ENCODE data around the gene MAPK6.

MAPK6 gene

DNA sequence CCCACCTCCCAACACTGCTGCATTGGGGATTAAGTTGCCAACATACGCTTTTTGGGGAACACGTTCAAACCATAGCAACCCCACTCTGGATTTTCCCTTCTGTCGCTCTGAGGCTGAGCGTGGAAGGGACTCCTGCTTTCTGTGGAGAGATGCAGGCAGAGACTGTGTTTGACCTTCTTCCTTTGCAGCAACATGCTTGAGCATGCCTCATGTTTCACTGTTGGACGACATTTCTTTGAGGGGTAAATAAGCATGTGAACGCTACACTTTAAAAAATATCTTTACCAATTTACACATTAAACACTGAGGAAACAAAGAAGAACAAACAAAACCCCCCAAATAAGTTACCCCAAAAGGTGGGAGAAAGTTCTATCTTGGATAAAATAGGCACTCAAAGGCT is 14.2 kb upstream of the MAPK6 start:
- H3K4me3 ChIP-seq (ENCODE audit: low read length) = no peak overlapping the region
- TF ChIP-seq ZNF274 (IDR thresholded peaks at IDR 0.05; ENCODE audit: low read depth, low read length) = no peak

DNA sequence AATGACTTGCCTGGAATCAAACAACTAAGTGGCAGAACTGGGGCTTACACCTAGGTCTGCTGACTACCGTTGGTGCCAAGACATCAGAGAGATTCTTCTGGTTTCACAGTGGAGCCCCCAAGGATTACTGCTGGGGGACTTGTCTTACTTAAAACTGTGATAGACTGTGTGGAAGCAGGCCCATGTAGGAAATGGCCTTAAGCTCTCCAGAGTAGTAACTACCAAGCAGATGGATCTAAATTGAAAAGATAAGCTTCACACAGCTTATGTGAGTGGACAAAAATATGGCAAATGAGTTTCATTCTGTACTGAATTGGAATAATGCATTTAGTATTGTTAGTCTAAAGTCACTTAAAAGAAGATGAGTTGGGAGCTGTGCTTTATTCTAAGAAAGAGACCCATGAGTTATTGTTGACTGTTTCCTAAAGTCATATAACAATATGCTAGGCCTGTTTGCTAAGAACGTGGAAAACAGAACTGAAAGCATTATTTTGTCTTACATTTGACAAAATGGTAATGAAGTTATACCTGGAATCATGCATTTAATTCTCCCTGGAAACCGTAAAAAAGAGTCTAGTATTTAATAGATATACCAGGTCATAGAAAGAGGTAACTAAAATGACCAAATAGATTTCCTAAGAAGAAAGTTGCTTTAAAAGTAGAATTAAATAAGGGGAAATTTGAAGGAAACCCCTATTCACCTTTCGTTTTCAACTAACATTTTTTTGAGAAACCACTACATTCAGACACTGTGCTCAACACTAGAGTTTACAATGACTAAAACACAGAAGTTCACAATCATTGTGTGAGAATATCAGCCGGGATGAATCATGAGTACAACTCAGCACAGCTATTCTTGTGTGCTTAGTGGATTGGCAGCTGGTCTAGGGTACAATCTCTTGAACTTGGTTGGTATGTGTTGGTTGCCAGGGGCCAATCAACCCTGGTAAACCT is 13.0 kb upstream of the MAPK6 start:
- TF ChIP-seq ZNF274 (IDR thresholded peaks at IDR 0.05; ENCODE audit: low read depth, low read length) = no peak
- peak overlapping the region; percentile 28; the same call in 1 of the 2 replicates for H3K4me3 ChIP-seq (ENCODE audit: low read length)

DNA sequence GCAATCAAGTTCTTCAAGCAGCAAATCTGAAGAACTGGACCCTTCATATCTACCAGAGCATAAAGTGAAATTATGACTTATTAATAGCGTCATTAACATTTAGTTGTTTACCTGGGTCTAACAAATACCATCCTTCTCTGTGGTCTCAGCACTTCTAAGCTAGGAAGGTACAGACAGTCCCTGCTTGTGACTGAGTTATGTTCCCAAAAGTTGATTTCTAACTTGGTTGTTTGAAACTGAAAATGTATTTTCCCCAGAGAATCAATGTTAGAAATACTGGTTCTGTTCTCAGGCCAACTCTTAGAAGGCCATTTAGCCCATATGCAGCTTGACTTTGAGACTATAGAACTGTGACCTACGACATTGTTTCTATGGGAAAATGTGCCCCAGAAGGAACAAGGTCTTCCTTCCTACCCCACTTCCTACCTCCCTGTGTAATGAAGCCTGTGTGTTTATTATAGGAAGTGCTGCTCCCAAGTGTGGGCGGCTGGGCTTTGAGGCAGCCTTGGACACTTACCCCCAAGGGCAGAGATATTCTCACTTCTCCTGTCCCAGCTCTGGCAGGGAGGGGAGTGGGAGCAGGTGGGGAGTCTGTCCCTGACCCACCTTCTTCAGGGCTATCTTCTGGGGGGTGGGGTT is 12.2 kb upstream of the MAPK6 start:
- no peak for TF ChIP-seq ZNF274 (IDR thresholded peaks at IDR 0.05; ENCODE audit: low read depth, low read length)
- H3K4me3 ChIP-seq (ENCODE audit: low read length) = peak overlapping the region; percentile 29; the same call in 1 of the 2 replicates

DNA sequence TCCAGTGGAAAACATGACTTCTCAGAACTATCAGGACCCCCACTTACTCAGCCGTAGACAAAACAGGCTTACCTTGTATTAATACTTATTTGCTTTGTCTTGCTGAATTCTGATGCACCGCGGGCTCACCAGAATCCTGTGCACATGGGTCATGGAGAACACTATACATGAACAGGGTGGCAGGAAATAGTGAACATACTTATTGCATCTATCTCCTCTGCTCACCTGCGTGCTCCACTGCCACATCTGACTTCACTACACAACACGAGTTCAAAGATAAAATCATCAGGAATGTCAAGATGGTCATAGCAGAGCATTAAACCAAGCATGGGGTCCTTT is 10.7 kb upstream of the MAPK6 start:
- no peak for TF ChIP-seq ZNF274 (IDR thresholded peaks at IDR 0.05; ENCODE audit: low read depth, low read length)
- no peak overlapping the region; the same call in 1 of the 2 replicates for H3K4me3 ChIP-seq (ENCODE audit: low read length)

- peak overlapping the region; percentile 32; the same call in 1 of the 2 replicates for H3K4me3 ChIP-seq (ENCODE audit: low read length)
- TF ChIP-seq ZNF274 (IDR thresholded peaks at IDR 0.05; ENCODE audit: low read depth, low read length) = no peak
These were observed 10.2 kb upstream of the MAPK6 start for GRCh38 chr15:52008698-52009434.

GRCh38 chr15:52010633-52011595 is 8.1 kb upstream of the MAPK6 start:
- TF ChIP-seq ZNF274 (IDR thresholded peaks at IDR 0.05; ENCODE audit: low read depth, low read length) = no peak
- no peak overlapping the region for H3K4me3 ChIP-seq (ENCODE audit: low read length)

DNA sequence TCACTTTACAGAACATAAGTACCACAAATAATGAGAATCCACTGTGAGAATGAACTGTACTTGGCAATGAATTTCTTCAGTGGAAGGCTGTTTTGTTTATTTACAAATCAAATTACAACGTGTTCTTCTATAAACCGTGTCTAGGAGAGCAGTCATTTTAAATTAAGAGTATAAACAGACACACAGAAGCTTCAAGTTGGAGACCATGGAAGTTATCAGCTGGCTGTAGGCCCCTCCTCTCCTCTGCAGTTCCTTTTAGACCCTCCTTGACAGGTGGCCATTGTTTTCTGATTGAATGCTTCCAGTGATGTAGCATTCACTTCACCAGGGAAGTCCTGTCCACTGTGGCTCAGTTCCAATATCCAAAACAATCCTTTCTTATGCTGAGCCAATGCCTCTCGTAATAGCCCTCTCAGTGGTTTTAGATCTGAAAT is 7.3 kb upstream of the MAPK6 start:
- TF ChIP-seq ZNF274 (IDR thresholded peaks at IDR 0.05; ENCODE audit: low read depth, low read length) = no peak

DNA sequence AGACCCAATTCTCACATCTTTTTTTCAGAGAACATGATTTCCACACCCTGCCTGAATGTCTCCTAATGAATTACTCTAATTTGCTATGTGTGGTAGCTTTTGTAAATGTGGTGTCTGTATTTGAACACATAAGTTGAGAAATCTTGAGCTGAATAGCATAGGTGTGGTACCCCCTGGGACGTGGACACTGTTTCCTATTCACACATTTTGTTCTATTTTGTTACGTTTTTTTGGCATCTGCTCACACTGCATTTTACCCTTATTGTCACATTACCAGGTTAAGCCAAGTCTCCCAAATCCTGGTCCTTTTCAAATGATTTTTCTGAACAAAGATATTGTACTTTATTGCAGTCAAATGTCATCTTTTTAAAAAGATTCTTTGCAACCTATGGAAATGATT is 6.8 kb upstream of the MAPK6 start:
- H3K4me3 ChIP-seq (ENCODE audit: low read length) = no peak overlapping the region
- TF ChIP-seq ZNF274 (IDR thresholded peaks at IDR 0.05; ENCODE audit: low read depth, low read length) = no peak

More for the DNA sequence above, 7.3 kb upstream of the MAPK6 start:
- no peak overlapping the region for H3K4me3 ChIP-seq (ENCODE audit: low read length)

DNA sequence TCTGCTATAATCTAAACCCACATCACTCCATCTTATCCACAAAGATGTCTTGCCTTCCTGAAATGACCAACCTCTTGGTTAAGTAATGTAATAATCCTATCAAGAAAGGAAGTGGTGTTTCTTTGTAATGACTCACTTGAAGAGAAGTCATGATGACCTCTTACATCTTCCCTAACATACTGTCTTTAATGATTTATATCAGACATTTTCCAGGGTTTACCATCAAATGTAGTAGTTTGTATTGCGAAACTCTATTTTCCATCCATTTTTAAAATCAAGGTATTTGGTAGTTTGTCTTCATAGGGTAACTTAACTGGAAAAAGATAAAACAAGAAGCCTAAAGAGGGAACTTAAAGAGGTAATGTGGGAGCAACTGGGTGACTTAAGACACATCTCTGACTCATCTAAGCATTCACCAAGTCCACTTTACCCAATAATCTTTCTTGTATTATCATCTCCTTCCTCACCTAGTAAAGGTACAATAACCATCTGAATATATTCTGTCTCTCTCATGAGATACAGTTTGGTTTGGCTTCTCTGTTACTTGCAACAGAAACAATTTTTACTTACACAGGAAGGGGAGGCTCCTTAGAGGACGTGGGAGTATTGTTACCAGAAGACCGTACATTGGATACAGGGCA is 5.7 kb upstream of the MAPK6 start:
- TF ChIP-seq ZNF274 (IDR thresholded peaks at IDR 0.05; ENCODE audit: low read depth, low read length) = no peak
- H3K4me3 ChIP-seq (ENCODE audit: low read length) = no peak overlapping the region

GRCh38 chr15:52014616-52015015 is 4.4 kb upstream of the MAPK6 start:
- TF ChIP-seq ZNF274 (IDR thresholded peaks at IDR 0.05; ENCODE audit: low read depth, low read length) = no peak
- no peak overlapping the region for H3K4me3 ChIP-seq (ENCODE audit: low read length)

DNA sequence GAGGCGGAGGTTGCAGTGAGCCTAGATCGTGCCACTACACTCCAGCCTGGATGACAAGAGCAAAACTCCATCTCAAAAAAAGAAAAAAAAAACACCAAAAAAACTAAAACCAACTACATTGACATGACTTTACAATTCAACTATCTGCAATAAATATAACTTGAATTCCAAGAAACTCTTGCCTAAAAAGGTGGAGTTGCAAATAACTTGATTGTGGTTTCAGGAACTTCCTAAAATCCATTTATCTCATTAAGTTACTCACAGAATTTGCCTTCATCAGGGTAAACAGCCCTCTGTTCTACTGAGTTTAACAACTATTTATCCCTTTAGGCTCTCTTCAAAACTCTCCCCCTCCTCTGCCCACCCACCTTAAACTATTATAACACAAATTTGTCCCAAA is 2.7 kb upstream of the MAPK6 start:
- TF ChIP-seq ZNF274 (IDR thresholded peaks at IDR 0.05; ENCODE audit: low read depth, low read length) = no peak
- H3K4me3 ChIP-seq (ENCODE audit: low read length) = no peak overlapping the region

- peak overlapping the region; percentile 98; the same call in 1 of the 2 replicates for H3K4me3 ChIP-seq (ENCODE audit: low read length)
These were observed 775 bp upstream of the MAPK6 start for GRCh38 chr15:52018244-52018643.

More at GRCh38 chr15:52018244-52018643, 775 bp upstream of the MAPK6 start:
- no peak for TF ChIP-seq ZNF274 (IDR thresholded peaks at IDR 0.05; ENCODE audit: low read depth, low read length)

Measured in GM08714 (cell line).